ENCODE data around the gene CTAGE15. TPM values are rescaled to one million over a fixed set of nuclear protein-coding genes. Genes with fewer than 3 reads are reported as not detected.
"Not testable (repeated sequence)": the region's sequence is repeated elsewhere in the genome, so short reads cannot be mapped to it uniquely, and the experiment has no call there.

The CTAGE15 gene
- total RNA-seq (2014; rRNA removed; shearing (Covaris generic)): not detected in 2 replicates
- not detected in 2 replicates for total RNA-seq (2022)
- not detected for Bru-seq, nascent RNA
- not detected for BruChase-seq, experiment 1, labeled RNA remaining after a 6-hour chase
- not detected for BruChase-seq, experiment 2, labeled RNA remaining after a 2-hour chase
- long read RNA-seq: 0 reads

- intact Hi-C loops (cut with micrococcal nuclease; ENCODE audit: unreplicated experiment); H3K79me2 ChIP-seq (ENCODE audit: insufficient read depth, low read depth, low read length); POLR2A ChIA-PET; BruUV-seq (replicated peaks); CTCF ChIA-PET (ENCODE audit: unreplicated experiment); H3K4me2 ChIP-seq (ENCODE audit: low read length); H3K9me2 ChIP-seq (ENCODE audit: insufficient read depth, low read length); H3K4me3 ChIP-seq (ENCODE audit: low read depth, low read length, poor library complexity, severe bottlenecking); H3K9me3 ChIP-seq (ENCODE audit: low read length); H2AFZ ChIP-seq (ENCODE audit: low read length); H3K27ac ChIP-seq (ENCODE audit: low read depth, low read length, poor library complexity, severe bottlenecking); H3K36me3 ChIP-seq (ENCODE audit: insufficient read depth, low read length); H4K20me1 ChIP-seq (ENCODE audit: insufficient read depth, low read length); DNase-seq (ENCODE audit: low spot score); H3K4me1 ChIP-seq (ENCODE audit: insufficient read depth, low read length, poor library complexity, severe bottlenecking): not testable (repeated sequence)
Observed at GRCh38 chr7:143571501-143571900, at the start of gene CTAGE15. Gene CTAGE15, plus strand, starts transcription at chr7:143571801. Its CDS starts 17 bp downstream, at chr7:143571818.

- H4K20me1 ChIP-seq (ENCODE audit: insufficient read depth, low read length); BruUV-seq (replicated peaks); H3K4me2 ChIP-seq (ENCODE audit: low read length); POLR2A ChIA-PET; H3K27ac ChIP-seq (ENCODE audit: low read depth, low read length, poor library complexity, severe bottlenecking); H3K4me1 ChIP-seq (ENCODE audit: insufficient read depth, low read length, poor library complexity, severe bottlenecking); H3K79me2 ChIP-seq (ENCODE audit: insufficient read depth, low read depth, low read length); H3K4me3 ChIP-seq (ENCODE audit: low read depth, low read length, poor library complexity, severe bottlenecking); H3K9me3 ChIP-seq (ENCODE audit: low read length); H3K36me3 ChIP-seq (ENCODE audit: insufficient read depth, low read length); CTCF ChIA-PET (ENCODE audit: unreplicated experiment); H3K9me2 ChIP-seq (ENCODE audit: insufficient read depth, low read length); DNase-seq (ENCODE audit: low spot score); H2AFZ ChIP-seq (ENCODE audit: low read length); intact Hi-C loops (cut with micrococcal nuclease; ENCODE audit: unreplicated experiment): not testable (repeated sequence)
Observed at GRCh38 chr7:143522309-143522916, 49.2 kb upstream of the CTAGE15 start.

GRCh38 chr7:143531169-143531926, 40.3 kb upstream of the CTAGE15 start:
- H2AFZ ChIP-seq (ENCODE audit: low read length); intact Hi-C loops (cut with micrococcal nuclease; ENCODE audit: unreplicated experiment): not testable (repeated sequence)

GRCh38 chr7:143531932-143532331, 39.7 kb upstream of the CTAGE15 start:
- H3K9me3 ChIP-seq (ENCODE audit: low read length); H3K36me3 ChIP-seq (ENCODE audit: insufficient read depth, low read length); POLR2A ChIA-PET; H3K27ac ChIP-seq (ENCODE audit: low read depth, low read length, poor library complexity, severe bottlenecking); intact Hi-C loops (cut with micrococcal nuclease; ENCODE audit: unreplicated experiment); BruUV-seq (replicated peaks); DNase-seq (ENCODE audit: low spot score); H3K9me2 ChIP-seq (ENCODE audit: insufficient read depth, low read length); CTCF ChIA-PET (ENCODE audit: unreplicated experiment); H3K4me2 ChIP-seq (ENCODE audit: low read length); H3K4me1 ChIP-seq (ENCODE audit: insufficient read depth, low read length, poor library complexity, severe bottlenecking); H3K4me3 ChIP-seq (ENCODE audit: low read depth, low read length, poor library complexity, severe bottlenecking); H4K20me1 ChIP-seq (ENCODE audit: insufficient read depth, low read length); H2AFZ ChIP-seq (ENCODE audit: low read length); H3K79me2 ChIP-seq (ENCODE audit: insufficient read depth, low read depth, low read length): not testable (repeated sequence)

More at GRCh38 chr7:143531169-143531926, 40.3 kb upstream of the CTAGE15 start:
- H3K4me2 ChIP-seq (ENCODE audit: low read length); H3K9me3 ChIP-seq (ENCODE audit: low read length); H3K27ac ChIP-seq (ENCODE audit: low read depth, low read length, poor library complexity, severe bottlenecking); CTCF ChIA-PET (ENCODE audit: unreplicated experiment); H3K4me3 ChIP-seq (ENCODE audit: low read depth, low read length, poor library complexity, severe bottlenecking); H4K20me1 ChIP-seq (ENCODE audit: insufficient read depth, low read length); BruUV-seq (replicated peaks); H3K9me2 ChIP-seq (ENCODE audit: insufficient read depth, low read length); H3K79me2 ChIP-seq (ENCODE audit: insufficient read depth, low read depth, low read length); H3K4me1 ChIP-seq (ENCODE audit: insufficient read depth, low read length, poor library complexity, severe bottlenecking); H3K36me3 ChIP-seq (ENCODE audit: insufficient read depth, low read length); DNase-seq (ENCODE audit: low spot score); POLR2A ChIA-PET: not testable (repeated sequence)

- intact Hi-C loops (cut with micrococcal nuclease; ENCODE audit: unreplicated experiment); H3K4me2 ChIP-seq (ENCODE audit: low read length); BruUV-seq (replicated peaks); H4K20me1 ChIP-seq (ENCODE audit: insufficient read depth, low read length); H3K4me3 ChIP-seq (ENCODE audit: low read depth, low read length, poor library complexity, severe bottlenecking); H3K27ac ChIP-seq (ENCODE audit: low read depth, low read length, poor library complexity, severe bottlenecking); H2AFZ ChIP-seq (ENCODE audit: low read length); POLR2A ChIA-PET; H3K79me2 ChIP-seq (ENCODE audit: insufficient read depth, low read depth, low read length); CTCF ChIA-PET (ENCODE audit: unreplicated experiment); H3K9me2 ChIP-seq (ENCODE audit: insufficient read depth, low read length); H3K4me1 ChIP-seq (ENCODE audit: insufficient read depth, low read length, poor library complexity, severe bottlenecking); H3K36me3 ChIP-seq (ENCODE audit: insufficient read depth, low read length); H3K9me3 ChIP-seq (ENCODE audit: low read length); DNase-seq (ENCODE audit: low spot score): not testable (repeated sequence)
Observed at GRCh38 chr7:143533213-143533839, 38.3 kb upstream of the CTAGE15 start.

GRCh38 chr7:143536443-143536842, 35.2 kb upstream of the CTAGE15 start:
- H2AFZ ChIP-seq (ENCODE audit: low read length); H3K79me2 ChIP-seq (ENCODE audit: insufficient read depth, low read depth, low read length); H3K36me3 ChIP-seq (ENCODE audit: insufficient read depth, low read length); H3K9me2 ChIP-seq (ENCODE audit: insufficient read depth, low read length); H3K27ac ChIP-seq (ENCODE audit: low read depth, low read length, poor library complexity, severe bottlenecking); H3K4me1 ChIP-seq (ENCODE audit: insufficient read depth, low read length, poor library complexity, severe bottlenecking); H3K4me3 ChIP-seq (ENCODE audit: low read depth, low read length, poor library complexity, severe bottlenecking); BruUV-seq (replicated peaks); H4K20me1 ChIP-seq (ENCODE audit: insufficient read depth, low read length); CTCF ChIA-PET (ENCODE audit: unreplicated experiment); DNase-seq (ENCODE audit: low spot score); H3K4me2 ChIP-seq (ENCODE audit: low read length); H3K9me3 ChIP-seq (ENCODE audit: low read length); intact Hi-C loops (cut with micrococcal nuclease; ENCODE audit: unreplicated experiment): not testable (repeated sequence)
- POLR2A ChIA-PET: interaction anchor here (0.6 kb wide), 1 partner anchor 386 kb away, joined by 6 read pairs; no protein-coding TSS in a partner anchor
